ENCODE data around the gene AFAP1.

DNA sequence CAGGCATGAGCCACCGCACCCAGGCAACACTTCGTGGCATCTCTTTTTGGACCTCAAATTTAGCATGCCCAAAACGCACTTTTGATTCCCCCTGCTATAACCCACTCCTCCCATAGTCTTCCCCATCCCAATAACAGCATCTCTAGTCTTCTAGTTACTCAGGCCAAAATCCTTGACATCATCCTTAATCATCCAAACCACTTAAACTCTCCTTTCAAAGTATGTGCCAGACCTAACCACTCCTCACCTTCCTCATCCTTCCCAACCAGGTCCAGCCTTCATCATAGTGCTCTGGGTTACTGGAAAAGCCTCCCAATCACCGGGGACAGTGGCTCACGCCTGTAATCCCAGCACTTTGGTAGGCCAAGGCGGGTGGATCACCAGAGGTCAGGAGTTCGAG, 41.9 kb downstream of the AFAP1 start:
- TF ChIP-seq POLR2AphosphoS5 (IDR thresholded peaks at IDR 0.05; ENCODE audit: insufficient read depth, low read depth, low read length) (no peak), POLR2A (IDR thresholded peaks at IDR 0.05; ENCODE audit: low read depth, low read length) (no peak), JUN (IDR thresholded peaks at IDR 0.05; ENCODE audit: borderline replicate concordance, insufficient read depth, insufficient read length, low read depth) (no peak)
- TF ChIP-seq, protein P1, sequence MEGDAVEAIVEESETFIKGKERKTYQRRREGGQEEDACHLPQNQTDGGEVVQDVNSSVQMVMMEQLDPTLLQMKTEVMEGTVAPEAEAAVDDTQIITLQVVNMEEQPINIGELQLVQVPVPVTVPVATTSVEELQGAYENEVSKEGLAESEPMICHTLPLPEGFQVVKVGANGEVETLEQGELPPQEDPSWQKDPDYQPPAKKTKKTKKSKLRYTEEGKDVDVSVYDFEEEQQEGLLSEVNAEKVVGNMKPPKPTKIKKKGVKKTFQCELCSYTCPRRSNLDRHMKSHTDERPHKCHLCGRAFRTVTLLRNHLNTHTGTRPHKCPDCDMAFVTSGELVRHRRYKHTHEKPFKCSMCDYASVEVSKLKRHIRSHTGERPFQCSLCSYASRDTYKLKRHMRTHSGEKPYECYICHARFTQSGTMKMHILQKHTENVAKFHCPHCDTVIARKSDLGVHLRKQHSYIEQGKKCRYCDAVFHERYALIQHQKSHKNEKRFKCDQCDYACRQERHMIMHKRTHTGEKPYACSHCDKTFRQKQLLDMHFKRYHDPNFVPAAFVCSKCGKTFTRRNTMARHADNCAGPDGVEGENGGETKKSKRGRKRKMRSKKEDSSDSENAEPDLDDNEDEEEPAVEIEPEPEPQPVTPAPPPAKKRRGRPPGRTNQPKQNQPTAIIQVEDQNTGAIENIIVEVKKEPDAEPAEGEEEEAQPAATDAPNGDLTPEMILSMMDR (IDR thresholded peaks at IDR 0.05; ENCODE audit: extremely low read depth in 1 of 2, insufficient read depth in 1 of 2, low read depth in 1 of 2, low read length in 2 of 2), result no peak
- TF ChIP-seq, protein P2, sequence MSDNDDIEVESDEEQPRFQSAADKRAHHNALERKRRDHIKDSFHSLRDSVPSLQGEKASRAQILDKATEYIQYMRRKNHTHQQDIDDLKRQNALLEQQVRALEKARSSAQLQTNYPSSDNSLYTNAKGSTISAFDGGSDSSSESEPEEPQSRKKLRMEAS (IDR thresholded peaks at IDR 0.05; ENCODE audit: insufficient read depth, insufficient read length), result no peak
